Calu3 (cell line): ENCODE measurements around the gene ABLIM2. TPM values are rescaled to one million over a fixed set of nuclear protein-coding genes. Genes with fewer than 3 reads are reported as not detected.

ENCODE experiments used
- BruUV-seq: library from RNA; stranded (reverse); fragments of 400-500 nt; replicated peaks from 2 replicates; lab custom pipeline; 2021; lab: Mats Ljungman, UMichigan
- CTCF ChIA-PET: fragments of 300-600 bp; sonication (Branson Sonifier 250); formaldehyde crosslinking; loops from one replicate; lab custom pipeline; 2022; ENCODE audit warnings: antibody characterized with exemption; lab: Charles Lee
- DNase-seq: peaks from one replicate; pipeline ENCODE4 v3.0.0; 2022
- H3K27ac Mint-ChIP-seq: one replicate; pipeline ENCODE4 v1.8.0; 2022; ENCODE audit warnings: mixed read lengths; ENCODE audit not compliant: unreplicated experiment
- H3K27me3 Mint-ChIP-seq: one replicate; pipeline ENCODE4 v1.8.0; 2022; ENCODE audit warnings: mixed read lengths; ENCODE audit not compliant: unreplicated experiment
- H3K36me3 Mint-ChIP-seq: one replicate; pipeline ENCODE4 v1.8.0; 2022; ENCODE audit warnings: mild to moderate bottlenecking, moderate library complexity, mixed read lengths; ENCODE audit not compliant: insufficient read depth, unreplicated experiment
- H3K4me1 Mint-ChIP-seq: one replicate; pipeline ENCODE4 v1.8.0; 2022; ENCODE audit warnings: mild to moderate bottlenecking, low read depth, mixed read lengths; ENCODE audit not compliant: unreplicated experiment
- H3K4me3 Mint-ChIP-seq: one replicate; pipeline ENCODE4 v1.8.0; 2022; ENCODE audit warnings: mild to moderate bottlenecking, low read depth, moderate library complexity, mixed read lengths; ENCODE audit not compliant: unreplicated experiment
- H3K9me3 Mint-ChIP-seq: one replicate; pipeline ENCODE4 v1.8.0; 2022; ENCODE audit warnings: low read depth, mixed read lengths; ENCODE audit not compliant: unreplicated experiment
- intact Hi-C: fragments of 100-400 bp; cut with micrococcal nuclease; formaldehyde crosslinking; loops from one replicate; pipeline ENCODE4 v1.10.0; 2022; ENCODE audit not compliant: unreplicated experiment
- total RNA-seq: library from RNA; stranded (reverse); gene quantifications from 2 replicates; pipeline ENCODE4 v1.2.3, GENCODE V29; 2022
- TF ChIP-seq, protein P1 (sequence below): fragments of 200-600 bp; IDR thresholded peaks from one replicate; pipeline ENCODE4 v1.8.0; 2022; ENCODE audit warnings: antibody characterized with exemption; ENCODE audit not compliant: unreplicated experiment

ABLIM2 gene
- total RNA-seq, 1 experiment from 2014 or later: 1.0 TPM

DNA sequence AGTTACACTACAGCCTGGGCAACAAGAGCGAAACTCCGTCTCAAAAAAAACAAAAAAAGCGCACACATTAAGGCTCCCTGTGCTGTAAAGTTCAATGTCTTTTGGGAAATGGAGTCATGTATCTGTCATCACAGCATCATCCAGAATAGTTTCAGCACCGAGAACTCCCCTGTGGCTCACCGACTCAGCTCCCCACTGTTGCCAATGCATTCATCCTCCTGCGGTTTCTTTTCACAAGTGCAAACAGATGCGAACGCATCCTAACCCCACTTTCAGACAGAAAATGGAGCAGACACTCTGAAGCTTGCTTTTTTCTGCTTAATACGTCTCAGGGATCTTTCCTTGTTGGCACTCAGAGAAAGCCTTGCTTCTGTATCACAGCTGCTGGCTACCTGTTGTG, 26.7 kb upstream of the ABLIM2 start:
- TF ChIP-seq, protein P1, sequence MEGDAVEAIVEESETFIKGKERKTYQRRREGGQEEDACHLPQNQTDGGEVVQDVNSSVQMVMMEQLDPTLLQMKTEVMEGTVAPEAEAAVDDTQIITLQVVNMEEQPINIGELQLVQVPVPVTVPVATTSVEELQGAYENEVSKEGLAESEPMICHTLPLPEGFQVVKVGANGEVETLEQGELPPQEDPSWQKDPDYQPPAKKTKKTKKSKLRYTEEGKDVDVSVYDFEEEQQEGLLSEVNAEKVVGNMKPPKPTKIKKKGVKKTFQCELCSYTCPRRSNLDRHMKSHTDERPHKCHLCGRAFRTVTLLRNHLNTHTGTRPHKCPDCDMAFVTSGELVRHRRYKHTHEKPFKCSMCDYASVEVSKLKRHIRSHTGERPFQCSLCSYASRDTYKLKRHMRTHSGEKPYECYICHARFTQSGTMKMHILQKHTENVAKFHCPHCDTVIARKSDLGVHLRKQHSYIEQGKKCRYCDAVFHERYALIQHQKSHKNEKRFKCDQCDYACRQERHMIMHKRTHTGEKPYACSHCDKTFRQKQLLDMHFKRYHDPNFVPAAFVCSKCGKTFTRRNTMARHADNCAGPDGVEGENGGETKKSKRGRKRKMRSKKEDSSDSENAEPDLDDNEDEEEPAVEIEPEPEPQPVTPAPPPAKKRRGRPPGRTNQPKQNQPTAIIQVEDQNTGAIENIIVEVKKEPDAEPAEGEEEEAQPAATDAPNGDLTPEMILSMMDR: no peak
- DNase-seq: no peak
- no peak overlapping the region for H3K4me3 Mint-ChIP-seq
- peaks cover 34% of the 10 kb centered on the region for H3K4me1 Mint-ChIP-seq
- no TSS peak for BruUV-seq
- intact Hi-C loops: loop anchor here (10.0 kb wide), 1 partner anchor 400 kb away; the partner anchor contains the start of gene GPR78
- no peaks in the 10 kb centered on the region for H3K9me3 Mint-ChIP-seq
- H3K27ac Mint-ChIP-seq: no peak overlapping the region
- CTCF ChIA-PET: interaction anchor here (0.7 kb wide), 1 partner anchor 378 kb away, joined by 3 read pairs; no protein-coding TSS in a partner anchor
- peaks cover 16% of the 10 kb centered on the region for H3K36me3 Mint-ChIP-seq
- H3K27me3 Mint-ChIP-seq: no peaks in the 10 kb centered on the region

GRCh38 chr4:8184061-8184460, 25.4 kb upstream of the ABLIM2 start:
- Mint-ChIP-seq H3K36me3 (peaks cover 11% of the 10 kb centered on the region), H3K27me3 (no peaks in the 10 kb centered on the region), H3K4me1 (peaks cover 24% of the 10 kb centered on the region), H3K9me3 (no peaks in the 10 kb centered on the region), H3K27ac (no peak overlapping the region), H3K4me3 (no peak overlapping the region)
- intact Hi-C loops: loop anchor here (10.0 kb wide), 1 partner anchor 401 kb away; the partner anchor contains the start of gene GPR78
- DNase-seq: no peak
- CTCF ChIA-PET: interaction anchor here (0.7 kb wide), 1 partner anchor 217 kb away, joined by 3 read pairs; no protein-coding TSS in a partner anchor
- TF ChIP-seq, protein P1: no peak
- no TSS peak for BruUV-seq

DNA sequence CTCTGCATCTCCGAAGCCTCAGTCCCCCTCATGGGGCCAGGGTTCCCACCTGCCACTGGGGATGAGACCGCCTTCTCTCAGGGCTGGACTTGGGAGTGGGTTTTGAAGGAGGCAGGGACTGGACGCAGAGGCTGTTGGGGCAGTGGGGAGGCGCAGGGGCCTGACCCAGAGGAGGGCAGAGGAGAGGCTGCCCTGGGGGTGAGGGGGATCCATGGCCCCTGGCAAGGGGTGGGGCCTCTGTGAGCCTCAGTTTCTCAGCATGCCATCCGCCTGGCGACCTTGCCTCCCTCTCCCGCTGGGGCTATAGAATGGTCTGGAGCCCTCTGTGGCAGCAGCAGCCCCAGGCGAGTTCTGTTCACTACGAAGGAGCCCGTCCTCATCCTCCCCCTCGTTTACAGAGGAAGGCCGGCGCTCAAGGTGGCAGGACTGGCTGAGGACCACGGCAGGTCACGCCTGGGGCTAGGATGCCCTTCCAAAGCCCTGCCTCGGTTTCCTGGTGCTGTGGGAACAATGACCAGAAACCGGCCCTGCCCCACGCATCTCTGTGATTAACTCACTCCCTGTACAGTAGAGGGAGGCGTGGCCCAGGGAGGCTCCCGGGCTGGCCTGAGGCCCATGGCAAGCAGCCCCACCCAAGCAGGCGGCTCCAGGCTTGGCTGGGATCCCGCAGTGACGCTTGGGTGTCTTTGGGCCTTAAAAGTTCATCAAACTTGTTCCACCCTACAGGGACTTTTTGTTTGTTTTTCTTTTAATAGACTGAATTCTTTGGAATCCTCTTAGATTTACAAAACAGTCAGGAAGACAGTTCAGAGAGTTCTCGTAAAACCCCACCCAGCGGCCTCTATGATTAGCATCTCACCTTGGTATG, 24.5 kb upstream of the ABLIM2 start:
- H3K36me3 Mint-ChIP-seq: peaks cover 7% of the 10 kb centered on the region
- intact Hi-C loops: loop anchor here (10.0 kb wide), 1 partner anchor 402 kb away; the partner anchor contains the start of gene GPR78
- H3K4me3 Mint-ChIP-seq: no peak overlapping the region
- peak; percentile 85 for DNase-seq
- TF ChIP-seq, protein P1: no peak
- no peaks in the 10 kb centered on the region for H3K27me3 Mint-ChIP-seq
- BruUV-seq: no TSS peak
- H3K9me3 Mint-ChIP-seq: no peaks in the 10 kb centered on the region
- CTCF ChIA-PET: interaction anchor here (0.7 kb wide), 1 partner anchor 216 kb away, joined by 3 read pairs; no protein-coding TSS in a partner anchor
- no peak overlapping the region for H3K27ac Mint-ChIP-seq
- H3K4me1 Mint-ChIP-seq: peaks cover 17% of the 10 kb centered on the region

DNA sequence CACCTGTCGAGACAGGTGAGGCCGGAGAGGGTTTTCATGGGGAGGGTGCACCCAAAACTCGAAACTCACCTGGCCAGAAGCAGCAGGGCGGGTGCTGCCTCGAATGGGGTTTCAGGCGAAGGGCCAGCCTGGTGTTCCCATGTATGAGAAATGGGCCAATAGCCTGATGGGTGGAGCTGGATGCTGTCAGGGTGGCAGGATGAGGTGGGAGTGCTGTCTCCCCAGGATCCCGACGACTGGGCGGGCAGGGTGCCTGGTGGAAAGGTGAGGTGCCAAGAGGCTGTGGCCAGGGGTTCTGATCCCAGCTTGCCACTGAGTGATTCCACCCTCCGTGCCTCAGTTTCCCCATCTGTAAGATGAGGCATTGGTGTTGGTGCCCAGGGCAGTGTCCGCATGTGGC, 23.7 kb upstream of the ABLIM2 start:
- Mint-ChIP-seq H3K27ac (no peak overlapping the region), H3K27me3 (no peaks in the 10 kb centered on the region), H3K9me3 (no peaks in the 10 kb centered on the region), H3K4me3 (no peak overlapping the region), H3K36me3 (peaks cover 5% of the 10 kb centered on the region), H3K4me1 (peaks cover 11% of the 10 kb centered on the region)
- TF ChIP-seq, protein P1: no peak
- intact Hi-C loops: loop anchor here (10.0 kb wide), 1 partner anchor 403 kb away; the partner anchor contains the start of gene GPR78
- CTCF ChIA-PET: no interaction called here
- no TSS peak for BruUV-seq
- no peak for DNase-seq
